HG02759 (cell line): ENCODE measurements around the gene NUP42.
"Not testable (repeated sequence)": the region's sequence is repeated elsewhere in the genome, so short reads cannot be mapped to it uniquely, and the experiment has no call there.

ENCODE experiments used
- ATAC-seq: cut with Tn5 transposase; IDR thresholded peaks from one replicate; pipeline ENCODE4 v1.9.1; 2021; ENCODE audit warnings: mild to moderate bottlenecking, moderate library complexity; ENCODE audit not compliant: unreplicated experiment

NUP42 gene, protein sequence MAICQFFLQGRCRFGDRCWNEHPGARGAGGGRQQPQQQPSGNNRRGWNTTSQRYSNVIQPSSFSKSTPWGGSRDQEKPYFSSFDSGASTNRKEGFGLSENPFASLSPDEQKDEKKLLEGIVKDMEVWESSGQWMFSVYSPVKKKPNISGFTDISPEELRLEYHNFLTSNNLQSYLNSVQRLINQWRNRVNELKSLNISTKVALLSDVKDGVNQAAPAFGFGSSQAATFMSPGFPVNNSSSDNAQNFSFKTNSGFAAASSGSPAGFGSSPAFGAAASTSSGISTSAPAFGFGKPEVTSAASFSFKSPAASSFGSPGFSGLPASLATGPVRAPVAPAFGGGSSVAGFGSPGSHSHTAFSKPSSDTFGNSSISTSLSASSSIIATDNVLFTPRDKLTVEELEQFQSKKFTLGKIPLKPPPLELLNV

DNA sequence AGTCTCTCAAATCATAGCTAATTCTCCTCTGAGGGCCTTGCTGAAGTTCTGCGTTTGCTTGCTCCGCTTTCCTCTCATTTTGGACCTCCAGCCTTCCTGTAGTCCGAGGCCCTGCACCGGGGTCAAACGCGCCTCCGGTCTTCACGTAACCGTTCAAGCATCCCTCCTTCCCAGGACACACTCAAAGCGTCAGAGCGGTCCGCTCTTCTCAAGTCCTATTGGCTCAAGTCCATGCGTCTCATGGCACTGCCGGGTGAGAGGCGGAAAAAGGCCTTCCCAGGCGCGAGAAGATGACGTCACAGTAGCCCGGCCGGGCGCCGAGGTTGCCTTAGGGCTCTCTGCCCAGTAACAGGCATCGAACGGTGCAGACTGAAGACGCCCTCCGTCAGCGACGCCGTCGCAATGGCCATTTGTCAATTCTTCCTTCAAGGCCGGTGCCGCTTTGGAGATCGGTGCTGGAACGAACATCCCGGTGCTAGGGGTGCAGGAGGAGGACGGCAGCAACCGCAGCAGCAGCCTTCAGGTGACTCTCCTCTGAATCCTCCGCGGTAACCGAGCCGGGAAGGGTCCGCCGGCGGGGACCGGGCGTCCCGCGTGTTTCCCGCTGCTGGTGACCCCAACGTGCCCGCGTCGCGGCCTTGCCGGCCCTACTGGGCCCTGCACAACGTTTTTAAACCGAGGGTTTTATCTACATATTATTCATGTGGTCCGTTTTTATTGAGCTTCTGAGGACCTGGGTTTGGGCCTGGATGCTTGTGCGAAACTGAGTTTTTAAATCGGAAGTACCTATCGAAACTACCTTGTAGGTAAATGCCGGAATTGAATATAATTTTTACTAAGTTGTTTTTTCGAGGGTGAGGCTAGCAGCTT lies at the start of gene NUP42:
NUP42 (plus strand) TSS at position 365 of the 870 bp plus-strand sequence; CDS start at position 403, 38 bp downstream.
- peak; percentile 97 for ATAC-seq

DNA sequence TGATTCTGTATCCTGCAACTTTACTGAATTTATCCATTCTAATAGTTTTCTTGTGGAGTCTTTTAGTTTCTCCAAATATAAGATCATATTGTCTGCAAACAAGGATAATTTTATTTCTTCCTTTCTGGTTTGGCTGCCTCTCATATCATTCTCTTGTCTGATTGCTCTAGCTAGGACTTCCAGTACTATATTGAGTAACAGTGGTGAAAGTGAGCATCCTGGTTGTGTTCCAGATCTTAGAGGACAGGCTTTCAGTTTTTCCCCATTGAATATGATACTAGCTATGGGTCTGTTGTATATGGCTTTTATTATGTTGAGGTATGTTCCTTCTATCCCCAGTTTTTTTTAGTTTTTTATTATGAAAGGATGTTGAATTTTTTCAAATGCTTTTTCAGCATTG lies 48.1 kb upstream of the NUP42 start:
- ATAC-seq = no peak

DNA sequence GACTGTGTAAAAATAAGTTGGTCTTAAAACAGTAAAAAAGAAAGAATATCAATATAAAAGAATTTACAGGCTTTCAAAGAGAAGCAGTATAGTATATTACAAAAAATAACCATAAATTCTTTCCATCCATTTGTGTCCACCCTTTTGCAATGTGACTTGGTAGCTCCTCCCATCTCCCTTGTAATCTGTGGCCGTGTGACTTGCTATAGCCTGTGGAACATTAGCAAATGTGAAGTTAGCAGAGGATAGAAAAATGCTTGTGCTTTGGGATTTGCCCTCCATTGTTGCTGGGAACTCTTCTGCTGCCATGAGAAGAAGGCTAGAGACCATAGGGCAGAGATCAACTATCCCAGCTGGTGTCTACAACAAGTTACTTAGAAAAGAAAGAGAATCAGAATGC lies 46.1 kb upstream of the NUP42 start:
- no peak for ATAC-seq

DNA sequence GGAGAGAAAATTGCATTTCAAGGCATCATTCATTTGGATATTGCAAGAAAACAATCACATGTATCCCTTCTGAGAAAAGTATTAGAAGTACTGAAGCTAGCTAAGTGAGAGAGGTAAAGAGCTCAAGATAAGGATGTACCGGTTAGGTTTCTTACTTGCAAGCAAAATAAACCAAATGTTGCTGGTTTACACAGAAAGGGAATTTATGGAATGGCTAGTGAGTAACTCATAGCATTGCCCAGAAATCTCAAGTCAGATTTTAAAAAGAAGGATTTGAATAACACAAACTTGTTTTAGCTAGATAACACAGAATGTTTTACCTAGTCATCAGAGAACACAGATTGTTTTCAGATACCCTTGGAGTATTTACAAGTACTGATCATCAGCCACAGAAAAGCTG lies 45.6 kb upstream of the NUP42 start:
- no peak for ATAC-seq

DNA sequence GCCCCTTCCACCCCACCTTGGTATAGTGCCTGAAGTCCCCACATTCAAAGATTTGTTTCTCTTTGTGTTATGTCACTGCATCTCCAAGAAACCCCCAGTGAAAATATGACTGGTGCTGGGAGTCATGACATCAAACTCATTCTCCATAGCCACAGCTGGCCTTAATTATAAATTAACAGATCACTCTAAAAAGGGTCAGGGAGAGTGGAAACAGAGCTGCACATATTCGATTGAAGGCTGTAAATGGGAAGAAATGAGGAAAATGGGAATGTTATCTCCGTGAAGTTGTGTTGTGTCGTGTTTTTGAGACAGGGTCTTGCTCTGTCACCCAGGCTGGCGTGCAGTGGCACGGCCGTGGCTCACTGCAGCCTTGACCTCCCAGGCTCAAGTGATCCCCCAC lies 24.2 kb upstream of the NUP42 start:
- no peak for ATAC-seq

DNA sequence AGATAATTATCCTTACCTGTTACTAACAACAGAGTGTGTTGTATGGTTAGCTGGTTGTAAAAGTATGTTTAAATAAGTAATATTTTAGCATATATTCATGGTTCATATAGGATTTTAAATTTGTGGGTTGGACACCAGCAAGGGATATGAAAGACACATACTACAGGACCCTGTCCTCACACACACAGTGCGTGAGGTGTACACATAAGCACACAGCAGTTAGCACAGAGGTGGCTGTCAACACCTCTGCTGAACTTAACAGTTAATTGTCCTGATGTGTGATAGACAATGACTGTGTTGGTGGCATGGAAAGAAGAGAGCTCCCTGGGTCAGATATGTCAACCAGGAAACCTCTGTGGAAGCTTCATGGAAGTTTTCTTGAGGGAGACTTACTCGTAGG lies 23.3 kb upstream of the NUP42 start:
- no peak for ATAC-seq

DNA sequence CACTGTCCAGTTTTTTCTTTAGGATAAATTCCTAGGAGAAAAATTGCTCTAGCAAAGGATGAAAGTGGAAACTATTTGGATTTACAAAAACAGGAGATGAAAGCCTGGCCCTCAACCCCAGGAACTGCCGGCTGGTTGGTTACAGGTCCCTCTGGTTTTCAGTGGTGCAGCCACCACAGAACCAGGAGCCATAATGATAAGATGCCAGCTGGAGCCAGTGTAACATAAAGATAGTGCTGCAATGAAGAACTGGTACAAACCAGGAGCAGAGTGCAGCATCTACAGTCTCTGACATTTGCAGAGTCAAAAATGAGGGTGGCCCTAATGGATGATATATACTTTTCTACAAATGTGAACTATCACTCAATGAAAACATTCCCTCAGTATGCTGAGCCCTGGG lies 20.4 kb upstream of the NUP42 start:
- ATAC-seq = no peak

DNA sequence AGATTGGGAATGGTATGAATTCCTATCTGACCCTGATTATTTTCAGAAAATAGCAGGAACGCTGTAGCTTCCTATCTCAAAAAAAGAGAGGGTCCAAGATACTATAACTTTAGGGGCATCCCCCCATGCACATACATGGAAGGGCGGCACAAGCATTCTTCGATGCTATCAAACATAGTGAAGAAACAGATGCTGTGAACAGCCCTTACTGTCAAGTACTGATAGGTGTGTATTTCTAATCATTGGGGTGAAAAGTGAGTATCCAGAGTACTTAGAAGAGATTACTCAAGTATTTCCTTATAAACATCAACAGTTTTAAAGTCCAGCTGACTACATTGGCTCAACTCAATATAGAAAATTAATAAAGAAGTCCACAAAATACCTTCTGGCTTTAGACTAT lies 17.0 kb upstream of the NUP42 start:
- ATAC-seq = no peak

DNA sequence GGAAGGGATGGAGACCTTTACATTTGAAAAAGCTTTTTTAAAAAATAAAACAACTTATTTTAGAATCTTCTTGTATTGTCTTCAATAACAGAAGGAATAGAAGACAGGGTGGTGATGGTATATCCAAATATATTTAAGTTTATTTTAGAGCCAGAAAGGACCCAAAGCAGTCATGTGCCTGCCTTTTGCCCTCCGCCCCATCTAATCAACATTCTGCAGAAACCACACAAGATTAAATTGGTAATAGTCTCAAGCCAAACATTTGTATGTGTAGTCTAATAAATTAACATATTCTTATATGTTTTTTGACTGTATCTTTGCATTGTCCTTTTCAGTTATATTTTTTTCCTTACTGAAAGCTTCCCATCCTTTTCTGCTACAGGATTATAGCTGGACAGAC lies 16.5 kb upstream of the NUP42 start:
- ATAC-seq = no peak

DNA sequence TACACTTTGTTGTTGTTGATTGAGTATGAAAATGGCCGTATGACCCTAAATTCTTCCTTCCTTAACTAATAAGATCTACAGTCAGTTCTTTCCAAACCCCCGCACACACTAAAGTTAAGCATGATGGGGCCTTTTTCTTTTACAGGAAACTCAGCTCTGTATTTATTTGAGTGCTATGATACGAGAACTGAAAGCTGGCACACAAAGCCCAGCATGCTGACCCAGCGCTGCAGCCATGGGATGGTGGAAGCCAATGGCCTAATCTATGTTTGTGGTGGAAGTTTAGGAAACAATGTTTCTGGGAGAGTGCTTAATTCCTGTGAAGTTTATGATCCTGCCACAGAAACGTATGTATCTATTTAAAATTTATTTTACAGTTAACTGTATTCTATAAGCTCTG lies 14.2 kb upstream of the NUP42 start:
- no peak for ATAC-seq

DNA sequence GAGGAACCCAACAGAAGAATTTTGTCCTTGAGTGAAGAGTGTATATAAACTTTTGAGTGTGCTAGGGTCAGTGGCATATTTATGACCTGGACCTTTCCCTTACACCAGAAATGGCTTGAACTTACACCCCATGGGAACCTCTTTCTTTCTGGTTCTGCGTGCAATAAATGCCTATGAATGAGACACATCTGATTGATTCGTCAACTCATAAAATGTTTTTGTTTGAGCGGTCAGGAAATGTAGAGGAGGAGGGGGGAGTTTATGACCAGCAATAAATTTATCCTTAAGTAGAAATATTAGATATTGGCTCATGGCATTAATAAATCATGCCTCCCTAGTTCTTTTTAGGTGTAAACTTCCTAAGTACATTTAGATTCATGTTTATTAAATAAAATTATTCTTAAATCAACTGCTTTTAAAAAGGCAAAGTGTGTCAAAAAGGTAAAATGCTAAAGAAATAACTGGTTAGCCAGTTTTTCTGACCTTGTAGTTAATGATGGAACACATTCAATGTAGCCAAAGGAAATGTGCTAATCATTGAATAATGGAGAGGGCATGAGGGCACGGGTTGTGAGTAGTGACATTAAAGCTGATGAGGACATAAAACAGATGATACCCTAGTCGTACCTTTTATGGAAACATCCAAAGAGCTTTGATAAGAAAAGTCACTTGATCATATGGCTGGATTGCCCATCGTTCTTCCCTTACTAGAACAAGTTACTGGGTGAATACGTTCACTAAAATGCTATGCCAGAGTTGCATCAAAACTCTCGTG lies 13.6 kb upstream of the NUP42 start:
- no peak for ATAC-seq

DNA sequence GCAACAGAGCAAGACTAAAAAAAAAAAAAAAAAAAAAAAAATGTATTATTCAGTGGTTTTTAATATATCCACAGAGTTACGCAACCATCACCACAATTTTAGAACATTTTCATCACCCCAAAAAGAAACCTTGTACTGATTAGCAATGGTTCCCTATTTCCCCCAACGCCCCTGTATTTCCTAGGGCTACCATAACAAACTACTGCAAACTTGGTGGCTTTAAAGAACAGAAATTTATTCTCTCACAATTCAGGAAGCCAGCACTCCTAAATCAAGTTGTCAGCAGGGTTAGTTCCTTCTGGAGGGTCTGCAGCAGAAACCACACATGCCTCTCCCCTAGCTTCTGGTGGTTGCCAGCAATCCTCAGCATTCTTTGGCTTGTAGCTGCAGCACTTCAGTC lies 5.9 kb upstream of the NUP42 start:
- ATAC-seq = no peak

DNA sequence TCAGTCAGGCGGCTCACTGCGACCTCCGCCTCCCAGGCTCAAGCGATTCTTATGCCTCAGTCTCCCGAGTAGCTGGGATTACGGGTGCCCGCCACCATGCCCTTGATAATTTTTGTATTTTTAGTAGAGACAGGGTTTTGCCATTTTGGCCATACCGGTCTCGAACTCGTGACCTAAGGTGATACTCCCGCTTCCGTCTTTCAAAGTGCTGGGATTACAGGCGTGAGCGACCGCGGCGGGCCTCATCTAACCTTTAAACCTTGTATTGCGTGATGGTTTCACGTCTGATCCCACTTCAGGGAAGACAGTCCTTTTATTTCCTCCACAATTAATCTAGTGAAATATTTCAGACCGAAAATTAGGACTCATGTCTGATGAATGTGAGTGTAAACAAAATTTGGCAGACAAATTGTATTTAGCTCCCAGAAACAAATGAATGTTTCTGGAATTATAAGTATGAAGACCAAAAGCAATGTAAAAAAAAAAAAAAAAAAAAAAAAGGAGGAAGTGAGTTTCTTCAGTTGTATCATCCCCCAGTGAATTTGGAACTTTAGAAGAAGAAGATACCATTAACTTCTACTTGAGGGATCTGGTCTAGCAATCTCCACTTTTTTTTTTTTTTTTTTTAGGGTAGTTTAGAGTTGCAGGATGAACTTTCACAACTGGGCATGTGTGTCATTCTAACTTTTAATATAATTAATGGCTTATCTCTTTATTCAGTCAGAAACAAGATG lies 1.6 kb downstream of the NUP42 start:
- no peak for ATAC-seq

DNA sequence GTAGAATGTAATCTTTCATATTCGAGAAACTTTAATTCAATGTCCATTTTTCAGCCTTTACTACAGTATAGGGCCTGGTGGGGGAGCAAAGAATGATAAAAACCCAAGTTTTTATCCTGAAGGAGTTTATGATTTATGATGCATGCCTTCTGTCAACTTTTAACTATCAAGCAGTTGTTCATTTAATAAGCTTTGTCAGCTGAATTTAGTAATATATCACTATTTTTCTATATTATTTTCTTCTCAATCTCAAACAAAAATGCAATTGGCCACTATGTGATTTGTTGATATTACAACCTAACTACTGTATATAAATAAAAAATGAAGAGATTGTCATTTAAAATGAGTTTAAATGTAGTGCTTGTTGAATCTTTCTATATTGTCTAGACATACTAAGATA lies 2.4 kb downstream of the NUP42 start:
- ATAC-seq = no peak

DNA sequence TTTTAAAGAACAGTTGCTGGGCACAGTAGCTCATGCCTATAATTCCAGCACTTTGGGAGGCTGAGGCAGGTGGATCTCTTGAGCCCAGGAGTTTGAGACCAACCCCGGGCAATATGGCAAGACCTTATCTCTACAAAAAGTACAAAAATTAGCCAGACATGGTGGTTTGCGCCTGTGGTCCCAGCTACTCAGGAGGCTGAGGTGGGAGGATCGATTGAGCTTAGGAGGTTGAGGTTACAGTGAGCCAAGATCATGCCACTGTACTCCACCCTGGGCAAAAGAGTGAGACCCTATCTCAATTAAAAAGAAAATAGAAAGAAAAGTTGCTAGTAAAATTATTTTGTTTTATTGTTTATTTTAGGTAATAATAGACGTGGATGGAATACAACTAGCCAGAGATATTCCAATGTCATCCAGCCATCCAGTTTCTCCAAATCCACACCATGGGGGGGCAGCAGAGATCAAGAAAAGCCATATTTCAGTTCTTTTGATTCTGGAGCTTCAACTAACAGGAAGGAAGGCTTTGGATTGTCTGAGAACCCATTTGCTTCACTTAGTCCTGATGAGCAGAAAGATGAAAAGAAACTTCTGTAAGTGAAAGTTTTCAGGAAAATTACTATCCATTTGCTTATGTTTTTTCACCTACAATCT lies 3.0 kb downstream of the NUP42 start:
- ATAC-seq = no peak

DNA sequence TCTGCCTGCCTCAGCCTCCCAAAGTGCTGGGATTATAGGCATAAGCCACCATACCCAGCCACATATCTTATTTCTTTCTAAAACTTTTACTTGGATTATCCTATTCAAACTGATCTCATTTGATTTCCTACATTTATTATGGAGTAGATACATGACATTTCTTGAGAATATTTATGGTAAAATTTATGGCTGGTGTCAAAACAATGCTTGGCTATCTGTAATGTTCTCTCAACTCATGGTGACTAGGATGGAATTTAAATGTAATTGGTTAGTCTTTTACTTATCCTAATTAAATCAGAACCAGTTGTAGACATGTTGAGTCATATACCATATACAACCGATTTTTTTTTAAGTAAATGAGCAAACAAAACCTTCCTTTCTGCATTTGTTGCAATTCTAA lies 4.1 kb downstream of the NUP42 start:
- no peak for ATAC-seq

DNA sequence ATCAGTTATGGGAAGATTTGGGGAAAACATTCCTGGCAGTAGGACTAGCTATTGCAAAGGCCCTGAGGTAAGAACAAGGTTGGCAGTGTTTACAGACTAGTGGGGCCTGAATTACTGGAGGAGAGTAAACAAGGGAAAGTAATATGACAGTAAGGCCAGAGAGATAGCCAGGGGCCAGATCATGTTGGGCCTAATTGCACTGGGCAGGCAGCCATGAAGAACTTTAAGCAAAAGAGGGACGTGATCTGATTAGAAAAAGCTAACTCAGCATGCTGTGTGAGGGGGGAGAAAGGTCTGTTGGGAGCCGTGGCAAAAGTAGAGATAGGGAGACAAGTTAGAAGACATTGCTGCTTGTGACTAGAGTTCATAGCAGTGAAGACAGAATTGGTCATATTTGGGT lies 9.2 kb downstream of the NUP42 start:
- ATAC-seq = no peak

DNA sequence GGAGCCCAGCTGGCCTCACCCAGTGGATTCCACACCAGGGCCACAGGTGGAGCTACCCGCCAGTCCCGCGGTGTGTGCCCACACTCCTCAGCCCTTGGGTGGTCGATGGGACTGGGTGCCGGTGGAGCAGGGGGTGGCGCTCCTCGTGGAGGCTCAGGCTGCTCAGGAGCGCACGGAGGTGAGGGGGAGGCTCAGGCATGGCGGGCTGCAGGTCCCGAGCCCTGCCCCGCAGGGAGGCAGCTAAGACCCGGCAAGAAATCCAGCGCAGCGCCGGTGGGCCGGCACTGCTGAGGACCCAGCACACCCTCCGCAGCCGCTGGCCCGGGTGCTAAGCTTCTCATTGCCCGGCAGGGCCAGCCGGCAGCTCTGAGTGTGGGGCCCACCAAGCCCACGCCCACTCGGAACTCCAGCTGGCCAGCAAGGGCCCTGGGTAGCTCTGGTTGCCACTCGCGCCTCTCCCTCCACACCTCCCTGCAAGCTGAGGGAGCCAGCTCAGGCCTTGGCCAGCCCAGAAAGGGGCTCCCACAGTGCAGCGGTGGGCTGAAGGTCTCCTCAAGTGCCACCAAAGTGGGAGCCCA lies 11.9 kb downstream of the NUP42 start:
- ATAC-seq = not testable (repeated sequence)

DNA sequence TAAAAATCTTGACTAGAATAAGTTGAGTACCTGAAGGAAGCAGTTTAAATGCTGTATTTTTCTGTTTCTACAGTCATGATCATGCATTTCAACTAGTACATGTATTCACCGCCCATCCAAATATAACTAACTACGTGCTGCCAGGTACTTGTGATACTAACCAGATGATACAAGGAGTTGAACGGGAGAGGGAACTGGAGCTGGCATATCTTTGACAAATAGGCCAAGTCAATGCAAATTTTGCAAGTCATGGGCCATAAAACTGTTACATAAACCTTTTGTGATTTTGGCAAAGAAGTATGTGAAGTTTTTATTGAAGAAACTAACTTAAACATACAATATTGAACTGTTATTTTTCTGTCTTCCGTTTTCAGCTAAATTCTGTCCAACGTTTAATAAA lies 14.5 kb downstream of the NUP42 start:
- no peak for ATAC-seq

DNA sequence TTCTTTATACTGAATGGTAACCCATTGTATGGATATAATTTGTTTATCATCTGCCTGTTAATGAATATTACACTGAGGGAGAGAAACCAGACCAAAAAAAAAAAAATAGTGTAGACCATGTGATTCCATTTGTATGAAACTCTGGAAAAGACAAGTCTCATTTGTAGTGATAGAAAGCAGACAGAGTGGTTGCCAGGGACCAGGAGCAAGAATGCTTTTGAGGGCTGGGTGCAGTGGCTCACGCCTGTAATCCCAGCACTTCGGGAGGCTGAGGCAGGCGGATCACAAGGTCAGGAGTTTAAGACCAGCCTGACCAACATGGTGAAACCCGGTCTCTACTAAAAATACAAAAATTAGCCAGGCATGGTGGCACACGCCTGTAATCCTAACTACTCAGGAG lies 15.9 kb downstream of the NUP42 start:
- not testable (repeated sequence) for ATAC-seq
